ENCODE results near the gene LTBP2.

DNA sequence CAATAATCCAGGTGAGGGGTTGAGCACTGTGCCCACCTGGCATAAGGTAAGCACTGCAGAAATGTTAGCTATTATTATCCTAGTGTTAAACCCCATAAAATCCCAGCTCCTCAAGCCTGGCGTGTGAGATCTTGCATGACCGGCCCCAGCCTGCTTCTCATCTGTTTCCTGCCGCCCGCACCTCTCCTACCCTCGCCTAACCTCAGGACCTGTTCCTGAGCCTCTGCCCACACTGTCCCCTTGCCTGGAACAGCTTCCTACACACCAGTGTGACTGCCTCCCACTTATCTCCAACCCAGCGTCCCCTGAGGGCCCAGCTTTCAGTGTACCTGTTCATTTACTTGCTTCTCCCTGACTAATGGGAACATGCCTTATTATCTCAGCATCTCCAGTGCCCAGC, 93.8 kb downstream of the LTBP2 start:
- TF ChIP-seq, protein P1, sequence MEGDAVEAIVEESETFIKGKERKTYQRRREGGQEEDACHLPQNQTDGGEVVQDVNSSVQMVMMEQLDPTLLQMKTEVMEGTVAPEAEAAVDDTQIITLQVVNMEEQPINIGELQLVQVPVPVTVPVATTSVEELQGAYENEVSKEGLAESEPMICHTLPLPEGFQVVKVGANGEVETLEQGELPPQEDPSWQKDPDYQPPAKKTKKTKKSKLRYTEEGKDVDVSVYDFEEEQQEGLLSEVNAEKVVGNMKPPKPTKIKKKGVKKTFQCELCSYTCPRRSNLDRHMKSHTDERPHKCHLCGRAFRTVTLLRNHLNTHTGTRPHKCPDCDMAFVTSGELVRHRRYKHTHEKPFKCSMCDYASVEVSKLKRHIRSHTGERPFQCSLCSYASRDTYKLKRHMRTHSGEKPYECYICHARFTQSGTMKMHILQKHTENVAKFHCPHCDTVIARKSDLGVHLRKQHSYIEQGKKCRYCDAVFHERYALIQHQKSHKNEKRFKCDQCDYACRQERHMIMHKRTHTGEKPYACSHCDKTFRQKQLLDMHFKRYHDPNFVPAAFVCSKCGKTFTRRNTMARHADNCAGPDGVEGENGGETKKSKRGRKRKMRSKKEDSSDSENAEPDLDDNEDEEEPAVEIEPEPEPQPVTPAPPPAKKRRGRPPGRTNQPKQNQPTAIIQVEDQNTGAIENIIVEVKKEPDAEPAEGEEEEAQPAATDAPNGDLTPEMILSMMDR (IDR thresholded peaks at IDR 0.05) = no peak
- no peak for TF ChIP-seq POLR2A (IDR thresholded peaks at IDR 0.05)

Measured in thyroid gland (tissue), 4 donors.